C4-2B (cell line): ENCODE results near the gene RPP30.
"Not testable (repeated sequence)": the region's sequence is repeated elsewhere in the genome, so short reads cannot be mapped to it uniquely, and the experiment has no call there.

ENCODE experiments used
- H3K27ac ChIP-seq: fragments of 450-650 bp; 2 replicates; pipeline ENCODE4 v1.5.1; 2017
- CTCF ChIP-seq: fragments of 450-650 bp; conservative IDR thresholded peaks from 2 replicates; pipeline ENCODE4 v1.5.1; 2017; ENCODE audit warnings: mild to moderate bottlenecking
- ZFX ChIP-seq: fragments of 450-650 bp; IDR thresholded peaks from 2 replicates; pipeline ENCODE4 v1.6.1; 2017

Gene RPP30

GRCh38 chr10:90871279-90871765, 452 bp upstream of the RPP30 start:
- TF ChIP-seq ZFX: no peak
- peak; percentile 59 for TF ChIP-seq CTCF
- peak overlapping the region; percentile 75; the same call in 1 of the 2 replicates for H3K27ac ChIP-seq

- H3K27ac ChIP-seq: peak overlapping the region; percentile 75
- TF ChIP-seq CTCF: no peak
- no peak for TF ChIP-seq ZFX
Measured at GRCh38 chr10:90872648-90873020, 860 bp downstream of the RPP30 start.

- no peak for TF ChIP-seq CTCF
- TF ChIP-seq ZFX: no peak
- H3K27ac ChIP-seq: no peak overlapping the region
Measured at GRCh38 chr10:90879062-90879461, 7.3 kb downstream of the RPP30 start.

- TF ChIP-seq CTCF: peak; percentile 90
- H3K27ac ChIP-seq: not testable (repeated sequence)
Measured at GRCh38 chr10:90880059-90880719, 8.4 kb downstream of the RPP30 start.

- TF ChIP-seq ZFX: no peak
- no peak for TF ChIP-seq CTCF
- peak overlapping the region; percentile 29; the same call in 1 of the 2 replicates for H3K27ac ChIP-seq
Measured at GRCh38 chr10:90884431-90884830, 12.7 kb downstream of the RPP30 start.

GRCh38 chr10:90885176-90885575, 13.4 kb downstream of the RPP30 start:
- H3K27ac ChIP-seq: no peak overlapping the region
- no peak for TF ChIP-seq ZFX
- no peak for TF ChIP-seq CTCF

GRCh38 chr10:90887555-90887954, 15.8 kb downstream of the RPP30 start:
- peak overlapping the region; percentile 75 for H3K27ac ChIP-seq
- TF ChIP-seq CTCF (no peak), ZFX (no peak)
